SKM-1 treated with dmso at 0.1 percent for 144 hours (cell line): ENCODE measurements around the gene RPL27A.

Experiments used
- DNase-seq: peaks from one replicate; lab custom pipeline; 2025; ENCODE audit not compliant: unreplicated experiment; lab: John Stamatoyannopoulos, UW

RPL27A gene

DNA sequence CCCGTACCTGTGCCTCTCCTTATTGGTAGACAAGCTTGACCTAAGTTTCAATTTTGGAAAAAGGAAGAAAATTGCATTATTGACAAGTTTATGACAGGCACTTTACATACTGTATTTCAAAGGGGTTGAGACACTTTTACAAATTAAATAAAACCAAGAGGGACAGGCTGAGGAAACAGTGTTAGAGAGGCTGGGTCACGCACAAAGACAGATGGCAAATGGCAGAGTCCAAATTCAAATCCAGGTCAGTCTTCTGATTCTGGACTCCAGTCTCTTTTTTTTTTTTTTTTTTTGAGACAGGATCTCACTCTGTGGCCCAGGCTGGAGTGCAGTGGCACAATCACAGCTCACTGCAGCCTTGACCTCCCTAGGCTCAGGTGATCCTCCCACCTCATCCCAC is 10.2 kb upstream of the RPL27A start:
- DNase-seq = no peak

GRCh38 chr11:8674859-8675258 is 7.7 kb upstream of the RPL27A start:
- no peak for DNase-seq

DNA sequence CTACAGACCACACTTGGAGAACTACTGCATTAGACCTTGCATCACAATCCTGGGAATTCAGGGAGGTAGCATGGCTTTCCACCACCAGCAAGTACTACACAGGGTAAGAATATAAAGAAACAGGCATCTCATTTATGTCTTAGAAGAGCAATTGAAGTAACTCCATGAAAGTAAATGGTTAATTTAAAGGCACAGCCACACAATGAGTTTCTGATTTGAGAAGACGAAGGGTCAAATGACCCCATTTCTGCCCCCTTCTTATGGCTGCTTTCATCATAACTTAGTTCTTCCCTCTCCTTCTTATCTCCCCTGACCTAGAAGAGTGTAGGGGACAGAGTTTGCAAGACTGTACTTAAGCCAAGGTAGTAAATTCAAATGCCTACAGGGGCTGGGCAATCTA is 6.1 kb upstream of the RPL27A start:
- no peak for DNase-seq

DNA sequence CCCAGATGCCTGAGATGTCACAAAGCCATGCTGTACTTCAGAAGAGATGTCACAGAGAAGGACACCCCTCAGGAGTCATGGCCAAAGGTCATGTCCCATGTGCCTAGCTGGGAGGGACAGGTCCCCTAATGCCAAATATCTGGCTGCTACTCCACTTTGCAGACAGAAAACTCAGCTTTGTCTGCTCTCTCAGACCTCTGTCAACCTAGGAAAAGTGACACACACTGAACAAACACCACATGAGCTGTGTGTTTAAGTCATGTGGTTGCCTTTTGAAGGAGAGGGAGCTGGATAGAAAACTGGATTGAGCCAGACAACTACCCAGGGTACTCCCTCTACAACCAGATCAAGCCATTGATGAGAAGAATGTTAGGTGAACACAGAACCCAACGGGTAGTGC is 3.6 kb upstream of the RPL27A start:
- no peak for DNase-seq

- DNase-seq = no peak
These were observed 722 bp upstream of the RPL27A start for GRCh38 chr11:8681837-8682302.

- no peak for DNase-seq
These were observed 669 bp downstream of the RPL27A start for GRCh38 chr11:8683115-8683807.

DNA sequence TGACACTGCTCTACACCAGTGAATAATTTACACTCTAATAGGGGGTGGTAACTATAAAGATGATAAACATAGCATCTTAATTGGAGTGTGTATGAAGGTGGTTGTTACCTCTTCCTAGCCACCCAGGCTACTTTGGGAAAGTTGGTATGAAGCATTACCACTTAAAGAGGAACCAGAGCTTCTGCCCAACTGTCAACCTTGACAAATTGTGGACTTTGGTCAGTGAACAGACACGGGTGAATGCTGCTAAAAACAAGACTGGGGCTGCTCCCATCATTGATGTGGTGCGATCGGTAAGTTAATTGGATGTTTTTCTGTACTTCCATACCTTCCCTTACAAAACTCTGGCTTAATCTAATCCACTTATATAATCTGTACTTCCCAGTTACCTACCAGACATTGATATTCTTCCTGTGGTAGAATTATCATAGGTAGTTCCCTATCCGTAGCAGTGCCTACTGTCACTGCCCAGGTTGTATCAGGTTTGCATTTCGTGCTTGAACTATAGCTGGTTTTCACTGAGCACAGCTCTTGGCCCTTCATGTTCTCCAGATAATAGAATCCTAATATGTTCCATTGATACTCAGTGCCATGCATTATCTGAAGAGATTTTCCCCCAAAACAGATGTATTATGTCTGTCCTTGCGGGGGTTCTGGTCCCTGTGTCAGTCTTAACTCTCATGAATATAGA is 2.2 kb downstream of the RPL27A start:
- DNase-seq = no peak

DNA sequence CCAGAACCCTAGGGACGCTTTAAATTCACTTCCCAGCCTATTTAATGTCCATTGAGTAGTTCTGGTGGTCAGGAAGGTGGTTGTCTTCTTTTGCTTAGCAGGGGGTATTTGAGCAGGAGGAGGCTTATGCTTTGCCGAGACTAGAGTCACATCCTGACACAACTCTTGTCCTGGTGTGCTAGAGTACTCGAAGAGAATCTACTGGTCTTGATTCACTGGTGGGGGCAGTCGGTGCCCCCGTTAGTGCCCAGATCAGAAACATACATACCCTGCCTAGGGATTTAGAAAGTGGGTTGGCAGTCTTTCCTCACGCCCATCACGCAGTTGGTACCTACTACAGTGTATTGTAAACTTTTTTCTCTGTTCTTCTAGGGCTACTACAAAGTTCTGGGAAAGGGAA is 2.7 kb downstream of the RPL27A start:
- no peak for DNase-seq

- DNase-seq = no peak
These were observed 3.2 kb downstream of the RPL27A start for GRCh38 chr11:8685820-8686219.

DNA sequence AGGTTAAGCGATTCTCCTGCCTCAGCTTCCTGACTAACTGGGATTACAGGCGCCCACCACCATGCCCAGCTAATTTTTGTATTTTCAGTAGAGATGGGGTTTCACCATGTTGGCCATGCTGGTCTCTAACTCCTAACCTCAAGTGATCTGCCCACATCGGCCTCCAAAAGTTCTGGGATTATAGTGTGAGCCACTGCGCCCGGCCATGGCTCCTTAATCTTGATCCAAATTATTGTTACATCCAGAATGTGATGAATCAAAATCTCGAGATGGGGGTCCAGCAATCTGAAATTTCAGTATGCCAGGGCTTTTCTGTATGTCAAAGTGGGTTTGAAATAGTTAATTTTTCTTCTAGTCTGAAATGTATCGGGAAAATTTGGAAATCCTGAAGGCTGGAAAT is 3.7 kb downstream of the RPL27A start:
- DNase-seq = no peak

DNA sequence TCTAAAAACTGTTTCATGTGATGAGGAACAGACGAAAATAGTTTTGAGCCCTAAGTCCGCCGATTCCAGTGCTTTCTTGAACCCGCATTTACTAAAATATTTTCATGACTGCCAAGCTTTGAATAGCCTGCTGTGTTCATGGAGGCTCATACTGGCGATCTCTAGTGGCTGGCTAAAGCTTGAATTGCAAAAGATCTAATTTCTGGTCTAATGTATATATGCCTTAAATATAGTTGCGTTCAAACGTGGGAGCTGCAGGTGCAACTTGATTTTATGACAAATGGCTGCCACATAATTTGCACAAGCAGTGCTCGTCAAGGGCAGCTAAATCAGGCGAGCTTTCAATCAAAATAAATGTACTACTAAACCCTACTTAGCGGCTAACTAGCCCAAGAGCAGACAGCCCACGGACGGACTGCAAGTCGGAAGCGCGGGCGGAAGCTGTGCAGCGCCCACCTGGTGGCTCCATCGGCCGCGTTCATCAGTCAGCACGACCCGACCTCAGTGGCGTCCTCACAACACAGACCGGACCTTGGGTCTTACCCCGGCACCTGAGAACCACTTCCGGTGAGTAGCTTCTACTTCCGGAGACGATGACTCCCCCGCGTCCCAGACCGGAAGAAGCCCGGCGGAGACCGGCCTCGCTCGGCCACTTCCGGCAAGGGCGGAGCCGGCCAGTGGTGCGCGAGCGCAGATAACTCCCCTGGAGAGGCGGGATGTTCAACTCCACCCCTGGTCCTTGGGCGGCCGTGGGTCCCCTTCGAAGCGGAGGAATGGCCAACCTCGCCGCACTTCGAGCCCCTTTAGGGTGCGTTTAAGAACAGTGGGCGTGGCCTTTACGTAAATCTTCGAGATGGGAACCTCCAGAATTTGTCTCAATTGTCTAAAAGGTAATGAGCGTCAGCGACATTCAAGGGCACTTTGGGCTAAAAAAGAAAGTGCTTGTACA is 6.1 kb downstream of the RPL27A start:
- DNase-seq = peak; percentile 90

GRCh38 chr11:8689726-8690255 is 7.2 kb downstream of the RPL27A start:
- no peak for DNase-seq

DNA sequence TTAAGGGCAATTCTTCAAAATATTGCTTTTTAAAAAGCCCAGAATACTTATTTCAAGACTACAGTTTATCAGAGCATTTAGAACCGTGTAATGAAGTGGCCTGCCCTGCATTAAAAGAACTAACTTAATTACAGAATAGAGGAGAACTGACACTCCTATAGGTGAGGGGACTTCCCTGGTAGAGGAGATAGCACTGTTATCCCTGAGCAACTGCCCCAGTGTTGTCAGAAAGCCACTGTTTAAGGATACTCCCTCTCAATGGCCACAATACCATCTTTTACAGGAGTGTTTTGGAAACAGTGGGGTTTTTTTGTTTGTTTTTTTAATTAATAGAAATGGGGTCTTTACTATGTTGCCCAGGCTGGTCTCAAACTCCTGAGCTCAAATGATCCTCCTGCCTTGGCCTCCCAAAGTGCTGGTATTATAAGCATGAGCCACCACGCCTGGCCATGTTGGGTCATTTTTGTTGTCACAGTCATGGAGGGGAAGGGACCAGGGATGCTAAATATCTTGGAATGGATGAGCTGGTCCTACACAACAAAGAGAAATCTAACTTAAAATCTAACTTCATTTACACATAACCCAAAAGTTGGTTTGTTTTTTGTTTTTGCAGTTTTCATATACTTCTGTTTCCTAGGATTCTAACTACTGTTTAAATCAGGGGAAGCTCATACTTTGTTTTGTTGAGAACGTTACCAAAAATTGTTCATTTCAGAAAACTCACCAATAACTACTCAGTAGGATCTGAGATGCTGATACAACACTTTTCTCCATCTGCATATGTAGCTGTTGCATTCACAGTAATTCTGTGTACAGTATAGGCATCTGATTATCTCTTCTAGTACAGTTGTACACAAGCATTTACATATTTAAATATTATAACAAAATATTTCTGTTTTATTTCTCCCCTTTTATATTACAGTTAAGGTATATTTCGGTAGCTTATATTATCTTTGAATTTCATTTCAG is 8.1 kb downstream of the RPL27A start:
- no peak for DNase-seq

GRCh38 chr11:8691601-8692000 is 9.0 kb downstream of the RPL27A start:
- no peak for DNase-seq

DNA sequence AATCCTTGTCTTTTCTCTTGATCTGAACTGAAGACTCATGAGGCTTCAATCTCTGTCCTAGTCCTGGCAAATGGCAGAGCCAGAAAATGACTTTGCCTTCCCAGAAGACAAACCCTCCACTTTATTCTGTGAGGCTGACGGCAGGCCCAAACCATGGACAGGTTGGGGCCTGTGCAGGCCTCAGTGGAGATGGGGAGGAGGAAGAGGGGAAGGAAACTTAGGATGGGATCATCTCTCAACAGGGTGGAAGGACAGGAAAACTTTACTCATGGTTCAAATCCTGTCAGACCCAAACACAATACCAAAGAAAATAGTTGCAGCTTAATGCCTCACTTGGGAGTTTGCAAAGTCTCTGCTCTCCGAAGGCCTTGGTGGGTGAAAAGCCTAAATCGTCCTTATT is 9.8 kb downstream of the RPL27A start:
- DNase-seq = no peak

- no peak for DNase-seq
These were observed 10.5 kb downstream of the RPL27A start for GRCh38 chr11:8693010-8693551.

GRCh38 chr11:8693555-8693954 is 11.0 kb downstream of the RPL27A start:
- no peak for DNase-seq

DNA sequence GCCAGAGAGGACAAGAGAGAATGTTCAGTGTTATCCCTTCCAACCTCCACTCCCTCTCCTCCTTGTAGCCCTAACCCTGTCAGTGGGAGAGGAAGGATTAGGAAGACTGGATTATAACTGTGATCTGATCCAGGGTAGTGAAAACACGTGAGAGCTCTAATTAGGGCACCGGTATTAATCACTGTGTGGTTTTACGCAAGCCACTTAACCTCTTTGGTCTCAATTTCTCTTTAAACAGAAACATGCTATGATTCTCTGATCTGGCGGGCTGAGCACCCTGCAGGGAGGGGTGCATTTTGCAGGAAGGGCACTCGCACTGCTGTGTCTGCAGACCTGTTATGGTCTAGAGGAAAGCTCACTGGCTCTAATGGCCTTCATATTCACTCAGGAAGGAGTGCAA is 11.5 kb downstream of the RPL27A start:
- no peak for DNase-seq

DNA sequence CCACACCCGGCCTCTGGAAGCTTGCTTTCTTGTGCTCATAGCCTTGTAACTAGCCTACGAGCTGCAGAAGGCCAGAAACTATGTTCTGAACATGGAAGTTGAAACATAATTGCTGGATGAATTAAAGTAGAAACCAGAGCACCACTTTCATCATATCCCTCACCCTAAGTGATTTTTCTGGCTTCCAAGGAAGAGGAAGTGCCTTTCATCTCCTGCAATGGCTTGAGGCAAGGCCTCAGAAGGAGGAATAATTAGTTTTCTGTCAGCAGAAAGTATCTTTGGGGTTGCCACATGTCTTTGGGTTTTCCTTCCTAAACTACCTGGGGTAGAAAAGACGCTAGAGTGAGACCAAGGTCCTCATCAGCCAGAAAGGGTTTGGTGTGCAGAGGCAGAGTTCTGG is 14.5 kb downstream of the RPL27A start:
- peak; percentile 70 for DNase-seq

DNA sequence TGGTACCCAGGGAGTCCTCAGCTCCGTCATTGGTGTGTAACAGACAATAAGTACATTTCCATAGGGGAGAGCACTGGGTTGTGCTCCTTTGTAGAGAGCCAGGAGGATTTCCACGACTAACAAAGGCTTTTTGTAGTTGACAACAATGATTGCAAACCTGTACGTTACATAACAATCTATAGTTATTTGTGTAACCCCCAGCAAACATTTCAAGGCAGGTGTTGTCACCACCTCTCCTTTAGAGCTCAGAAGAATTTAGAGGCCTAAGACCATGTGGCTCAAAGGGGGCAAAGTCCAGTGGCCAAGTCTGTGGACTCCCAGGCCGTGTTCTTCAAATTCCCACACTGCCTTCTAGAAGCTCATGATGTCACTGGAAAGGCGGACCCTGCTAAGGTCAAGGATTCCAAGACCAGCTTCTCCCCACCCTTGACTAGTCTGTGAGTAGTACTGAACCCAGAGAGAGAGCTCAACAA is 15.8 kb downstream of the RPL27A start:
- DNase-seq = no peak
